HepG2 (cell line): ENCODE results near the gene PARVB.

Experiments
- GLI4 ChIP-seq: sonication (generic); formaldehyde crosslinking; IDR thresholded peaks from 2 replicates; pipeline ENCODE4 v1.5.1; 2020; ENCODE audit warnings: missing genetic modification reagents, mild to moderate bottlenecking, moderate library complexity, borderline replicate concordance
- HCFC1 ChIP-seq: fragments of 150-350 bp; IDR thresholded peaks from 2 replicates; pipeline ENCODE4 v1.6.1; 2014; ENCODE audit warnings: low read depth, low read length
- SP1 ChIP-seq, 2 experiments: fragments of 450-650 bp in 1 of 2; sonication (generic) in 1 of 2; formaldehyde crosslinking in 1 of 2; IDR thresholded peaks; 2 replicates each; pipeline versions ENCODE4 v1.4.0 to v1.6.1; 2016 to 2020; ENCODE audit warnings: missing genetic modification reagents in 1 of 2
- TF ChIP-seq, protein P1 (sequence below): sonication (generic); formaldehyde crosslinking; IDR thresholded peaks from 2 replicates; pipeline ENCODE4 v1.4.0; 2020; ENCODE audit warnings: missing genetic modification reagents

DNA sequence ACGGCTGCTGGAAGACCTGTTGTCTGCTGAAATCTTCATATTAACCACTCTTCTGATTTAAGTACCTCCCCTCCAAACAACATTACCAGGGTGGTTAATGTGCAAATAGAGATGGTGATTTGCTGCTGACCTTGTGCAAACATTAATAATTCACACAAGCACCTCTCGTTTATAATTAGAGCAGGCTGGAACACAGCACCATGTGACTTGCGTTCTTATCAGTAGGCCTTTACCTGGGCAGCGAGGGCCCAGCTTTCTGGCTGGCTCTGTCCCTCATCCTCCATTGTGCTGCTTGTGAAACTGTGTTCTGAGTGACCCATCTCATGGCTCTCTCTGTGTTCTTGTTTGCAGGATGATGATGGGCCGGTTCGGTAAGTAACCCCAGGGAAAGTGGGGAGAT lies 115.7 kb downstream of the PARVB start:
- TF ChIP-seq GLI4 (CRISPR knock-in tag): no peak
- TF ChIP-seq SP1 (IDR thresholded peaks at IDR 0.05): no peak
- TF ChIP-seq SP1 (CRISPR knock-in tag; IDR thresholded peaks at IDR 0.05): no peak
- TF ChIP-seq HCFC1: no peak
- TF ChIP-seq, protein P1, sequence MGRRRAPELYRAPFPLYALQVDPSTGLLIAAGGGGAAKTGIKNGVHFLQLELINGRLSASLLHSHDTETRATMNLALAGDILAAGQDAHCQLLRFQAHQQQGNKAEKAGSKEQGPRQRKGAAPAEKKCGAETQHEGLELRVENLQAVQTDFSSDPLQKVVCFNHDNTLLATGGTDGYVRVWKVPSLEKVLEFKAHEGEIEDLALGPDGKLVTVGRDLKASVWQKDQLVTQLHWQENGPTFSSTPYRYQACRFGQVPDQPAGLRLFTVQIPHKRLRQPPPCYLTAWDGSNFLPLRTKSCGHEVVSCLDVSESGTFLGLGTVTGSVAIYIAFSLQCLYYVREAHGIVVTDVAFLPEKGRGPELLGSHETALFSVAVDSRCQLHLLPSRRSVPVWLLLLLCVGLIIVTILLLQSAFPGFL: no peak
